Measurements from ENCODE around the gene ADAM19.

The ADAM19 gene

DNA sequence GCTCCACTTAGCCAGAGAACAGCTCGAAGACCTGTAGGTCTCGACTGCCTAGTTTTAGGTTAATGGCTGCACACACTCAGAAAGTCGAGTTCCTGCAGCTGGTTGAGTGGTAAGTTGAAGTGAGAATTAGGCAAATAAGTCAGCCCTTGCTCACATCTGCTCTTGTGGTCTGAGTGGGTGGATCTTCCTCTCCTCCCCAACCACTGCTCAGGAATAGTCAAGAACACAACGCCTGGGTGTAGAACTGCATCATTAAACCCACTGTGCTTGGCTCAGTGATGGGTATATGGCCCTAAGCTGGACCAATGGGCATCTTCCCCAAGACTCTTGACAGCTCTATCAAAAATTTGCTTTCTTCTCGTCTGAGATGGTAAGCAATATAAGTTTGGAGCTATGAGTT is 20.9 kb upstream of the ADAM19 start:
- no peak for DNase-seq (ENCODE audit: low read depth)

DNA sequence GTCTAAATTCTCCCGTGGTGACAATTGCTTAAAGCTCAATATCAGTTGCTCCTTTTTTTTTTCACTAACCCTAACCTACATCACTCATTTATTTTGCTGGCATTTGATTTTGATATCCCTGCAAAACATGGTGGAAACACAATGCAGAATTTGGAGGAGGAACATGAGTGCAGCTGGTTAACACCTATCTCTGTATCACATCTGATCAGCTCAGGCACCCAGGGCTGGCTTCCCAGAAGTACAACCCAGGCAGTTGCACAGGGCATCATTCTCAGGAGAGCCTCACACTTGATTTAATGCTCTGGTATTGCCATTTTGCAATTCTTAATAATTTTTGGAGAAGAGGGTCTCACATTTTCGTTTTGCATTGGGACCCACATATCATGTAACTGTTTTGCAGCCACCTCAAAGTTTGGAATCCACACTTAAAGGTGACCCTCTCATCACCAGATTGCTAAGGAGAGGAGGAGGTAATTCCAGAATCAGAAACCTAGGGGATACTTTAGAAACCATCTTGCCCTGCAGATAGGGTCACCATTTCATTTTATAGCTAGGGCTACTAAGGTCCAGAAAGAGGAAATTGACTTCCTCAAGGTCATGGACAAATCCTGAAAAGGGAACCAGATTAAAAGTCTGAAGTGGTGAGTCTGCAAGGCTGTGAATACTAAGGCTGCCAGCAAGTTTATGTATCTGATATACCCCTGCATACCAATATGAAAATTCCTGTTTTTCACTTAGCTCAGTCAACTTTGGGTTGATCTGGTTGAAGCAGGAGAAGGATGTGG is 19.3 kb upstream of the ADAM19 start:
- DNase-seq (ENCODE audit: low read depth), result no peak

DNA sequence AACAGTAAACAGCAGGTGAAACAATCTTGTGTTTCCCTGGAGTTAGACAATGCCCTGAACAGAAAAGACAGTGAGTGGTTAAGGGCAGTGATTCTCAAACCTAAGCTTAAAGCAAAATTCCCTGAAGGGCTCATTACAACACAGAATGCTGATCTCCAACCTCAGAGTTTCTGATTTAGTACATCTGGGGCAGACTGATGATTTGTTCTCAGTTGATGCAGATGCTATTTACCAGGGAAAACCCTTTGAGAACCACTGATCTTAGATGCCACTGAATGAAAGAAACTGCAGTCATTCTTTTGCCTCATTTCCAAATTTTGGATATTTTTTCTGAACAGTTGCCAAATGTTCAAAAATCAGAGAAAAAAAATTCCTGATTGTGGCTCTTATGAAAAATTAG is 18.7 kb upstream of the ADAM19 start:
- DNase-seq (ENCODE audit: low read depth), result no peak

DNA sequence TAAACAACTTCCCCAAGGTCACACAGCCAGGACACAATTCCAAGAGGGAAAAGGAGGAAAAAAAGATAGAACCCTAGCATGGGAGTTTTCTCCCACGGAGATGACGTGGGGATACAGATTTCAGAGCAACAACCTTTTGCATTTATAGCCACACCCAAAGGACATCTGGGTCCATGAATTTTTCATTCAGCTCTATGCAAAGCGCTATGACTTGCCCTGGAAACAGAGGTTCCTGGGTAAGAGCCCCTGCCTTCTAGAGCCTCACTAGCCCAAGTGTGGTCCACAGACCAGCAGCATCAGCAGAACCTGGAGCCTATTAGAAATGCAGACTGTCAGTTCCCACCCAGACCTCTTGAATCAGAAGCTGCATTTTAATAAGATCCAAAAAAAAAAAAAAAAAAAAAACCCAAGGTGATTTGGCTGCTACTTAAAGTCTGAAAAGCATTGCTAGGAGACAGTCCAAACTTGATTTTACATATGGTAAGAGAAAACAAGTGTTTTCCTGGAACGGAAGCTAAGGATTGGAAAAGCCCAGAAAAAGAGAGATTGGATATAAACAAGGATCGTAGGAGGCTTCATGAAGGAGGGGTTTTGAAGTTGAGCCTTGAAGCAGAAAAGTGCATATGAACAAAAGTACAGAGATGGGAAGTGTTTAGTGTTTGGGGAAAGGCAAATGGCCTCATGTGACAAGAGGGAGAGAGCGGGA is 17.6 kb upstream of the ADAM19 start:
- DNase-seq (ENCODE audit: low read depth), result no peak

DNA sequence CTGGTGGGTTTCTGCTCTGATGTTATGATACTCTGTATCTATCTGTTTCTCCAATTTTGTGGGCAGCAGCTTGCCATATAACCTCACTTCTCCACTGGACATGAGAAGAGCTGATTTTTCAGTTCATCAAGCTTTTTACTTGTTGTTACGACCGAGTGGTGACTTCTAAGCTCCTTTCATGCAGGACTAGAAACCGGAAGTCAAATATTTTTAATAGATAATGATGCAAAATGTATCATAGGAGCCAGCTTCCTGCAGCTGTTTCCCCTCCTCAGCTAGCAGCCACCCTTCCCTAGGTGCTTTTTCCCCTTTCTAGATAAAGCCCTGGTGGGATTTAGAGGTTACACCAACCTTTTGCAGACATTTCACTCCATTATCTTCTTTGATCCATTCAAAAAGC is 17.0 kb upstream of the ADAM19 start:
- DNase-seq (ENCODE audit: low read depth), result no peak

DNA sequence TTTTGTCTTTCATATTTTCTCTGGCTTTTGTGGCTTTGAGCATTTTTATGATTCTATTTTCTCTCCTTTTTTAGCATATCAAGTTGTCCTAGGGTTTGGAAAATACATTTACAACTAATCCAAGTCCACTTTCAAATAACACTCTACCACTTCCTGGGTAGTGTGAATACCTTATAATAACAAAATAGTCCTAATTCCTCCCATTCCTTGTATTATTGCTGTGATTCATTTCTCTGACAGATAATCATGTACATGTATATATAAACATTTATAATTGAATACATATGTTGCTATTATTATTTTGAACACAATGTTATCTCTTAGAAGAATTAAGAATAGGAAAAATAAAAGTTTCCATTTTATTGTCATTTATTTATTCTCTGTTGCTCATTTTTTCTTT is 14.9 kb upstream of the ADAM19 start:
- DNase-seq (ENCODE audit: low read depth), result no peak

DNA sequence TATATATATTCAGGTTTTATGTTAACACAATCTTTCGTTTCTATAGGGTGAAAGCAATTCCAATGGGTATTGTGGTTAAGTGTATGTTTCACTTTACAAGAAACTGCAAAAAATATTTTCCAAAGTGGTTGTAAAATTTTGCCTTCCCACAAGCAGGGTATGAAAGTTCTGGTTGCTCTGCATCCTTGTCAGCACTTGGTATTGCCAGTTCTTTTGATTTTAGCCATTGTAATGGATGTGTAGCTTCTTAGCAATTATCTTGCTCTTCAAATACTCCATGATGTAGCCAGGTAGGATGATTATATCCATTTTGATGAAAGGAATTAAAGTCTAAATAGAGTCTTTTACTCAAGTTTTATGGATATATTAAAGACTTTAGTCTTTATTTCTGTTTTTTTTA is 9.1 kb upstream of the ADAM19 start:
- no peak for DNase-seq (ENCODE audit: low read depth)

DNA sequence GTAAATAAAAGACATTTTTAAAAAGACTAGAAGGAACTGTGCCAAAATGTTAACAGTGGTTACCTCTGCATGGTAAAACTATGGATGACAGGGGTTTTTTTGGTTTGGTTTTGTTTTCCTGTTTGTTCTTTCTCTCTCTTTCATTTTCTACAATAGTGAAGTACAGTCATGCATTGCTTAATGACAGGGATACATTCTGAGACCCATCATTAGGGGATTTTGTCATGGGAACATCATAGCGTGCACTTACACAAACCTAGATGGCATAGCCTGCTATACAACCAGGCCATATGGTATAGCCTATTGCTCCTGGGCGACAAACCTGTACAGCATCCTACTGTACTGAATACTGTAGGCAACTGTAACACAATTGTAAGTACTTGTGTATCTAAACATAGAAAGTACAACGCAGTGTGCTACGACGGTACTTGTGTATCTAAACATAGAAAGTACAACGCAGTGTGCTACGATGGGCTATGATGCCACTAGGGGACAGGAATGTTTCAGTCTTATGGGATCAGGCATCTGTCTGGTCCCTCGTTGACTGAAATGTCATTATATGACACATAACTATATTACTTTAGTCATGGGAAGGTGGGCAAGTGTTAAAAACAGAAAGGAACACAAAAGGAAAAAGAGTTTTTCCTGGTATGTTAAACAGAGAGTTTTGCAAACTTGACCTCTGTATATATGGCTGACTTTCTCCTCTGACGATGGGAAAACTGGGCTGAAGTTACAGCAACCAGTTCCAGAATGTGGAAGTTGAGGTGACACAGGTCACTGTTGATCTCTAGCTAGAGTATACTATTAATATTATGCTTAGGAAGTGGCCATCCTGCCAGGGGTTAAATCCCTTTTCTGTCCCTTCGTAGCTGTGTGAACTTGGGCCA is 7.4 kb upstream of the ADAM19 start:
- no peak for DNase-seq (ENCODE audit: low read depth)

DNA sequence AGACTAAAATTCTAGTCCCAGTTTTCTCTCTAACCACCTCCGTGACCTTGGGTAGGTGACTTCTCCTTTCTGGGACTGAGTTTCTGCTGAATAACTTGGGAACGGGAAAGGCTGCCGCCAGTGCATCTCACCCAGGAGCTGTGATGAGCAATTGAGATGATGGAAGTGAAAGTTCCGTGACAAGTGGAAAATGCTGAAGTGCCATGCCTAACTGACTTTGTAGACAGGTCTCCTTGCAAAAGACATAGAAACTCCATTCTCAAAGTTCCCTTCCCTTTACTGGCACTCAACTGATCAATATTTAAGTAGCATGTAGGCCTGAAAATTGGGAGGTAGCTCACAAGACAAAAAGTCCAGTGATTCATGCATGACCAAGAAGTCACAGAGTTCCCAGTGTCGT is 6.3 kb upstream of the ADAM19 start:
- no peak for DNase-seq (ENCODE audit: low read depth)

DNA sequence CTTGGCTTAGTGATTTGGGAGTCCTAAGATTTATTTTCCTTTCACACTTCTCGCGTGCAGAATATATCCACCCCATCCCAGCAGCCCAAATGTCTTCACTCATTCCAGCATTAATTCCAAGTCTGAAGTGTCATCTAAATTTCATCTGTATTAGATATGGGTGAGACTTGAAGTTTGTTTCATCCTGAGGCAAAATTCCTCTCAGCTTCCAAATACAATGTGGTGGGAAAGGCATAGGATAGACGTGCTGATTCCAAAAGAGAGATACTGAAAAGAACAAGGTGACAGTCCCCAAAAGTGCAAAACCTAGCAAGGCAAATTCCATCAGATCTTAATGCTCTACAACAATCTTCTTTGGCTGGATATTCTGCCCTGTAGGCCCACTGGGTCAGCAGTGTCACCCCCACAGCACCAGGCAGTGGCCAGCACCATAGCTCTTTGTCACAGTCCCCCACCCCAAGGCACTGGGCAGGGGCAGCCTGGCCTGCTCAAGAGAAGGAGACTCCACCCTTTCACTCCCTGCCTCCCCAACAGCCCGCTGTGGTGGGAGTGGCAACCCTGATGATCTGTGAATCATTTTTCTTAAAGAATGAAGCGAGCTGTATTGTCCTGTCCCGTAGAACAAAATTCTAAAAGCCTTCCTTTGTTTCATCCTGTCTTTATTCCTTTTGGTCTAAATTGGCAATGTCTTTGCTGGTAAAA is 2.7 kb upstream of the ADAM19 start:
- no peak for DNase-seq (ENCODE audit: low read depth)

DNA sequence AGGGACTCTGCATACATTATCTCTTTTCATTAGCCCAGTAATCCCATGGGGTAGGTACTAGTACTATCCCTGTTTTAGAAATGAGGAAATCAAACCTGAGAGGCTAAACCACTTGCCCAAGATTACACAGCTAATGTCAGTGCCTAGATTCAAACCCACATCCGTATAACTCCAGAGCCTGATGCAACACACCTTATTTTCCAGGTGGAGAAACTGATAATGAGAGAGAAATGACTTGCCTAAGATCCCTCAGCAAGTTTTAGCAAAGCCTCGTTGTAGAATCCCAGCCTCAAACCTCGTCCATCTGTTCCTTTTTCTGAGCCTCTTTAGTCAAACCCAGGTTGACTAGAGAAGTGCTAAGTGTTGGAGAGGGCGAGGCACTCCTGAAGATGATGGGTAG is 1.1 kb upstream of the ADAM19 start:
- no peak for DNase-seq (ENCODE audit: low read depth)

DNA sequence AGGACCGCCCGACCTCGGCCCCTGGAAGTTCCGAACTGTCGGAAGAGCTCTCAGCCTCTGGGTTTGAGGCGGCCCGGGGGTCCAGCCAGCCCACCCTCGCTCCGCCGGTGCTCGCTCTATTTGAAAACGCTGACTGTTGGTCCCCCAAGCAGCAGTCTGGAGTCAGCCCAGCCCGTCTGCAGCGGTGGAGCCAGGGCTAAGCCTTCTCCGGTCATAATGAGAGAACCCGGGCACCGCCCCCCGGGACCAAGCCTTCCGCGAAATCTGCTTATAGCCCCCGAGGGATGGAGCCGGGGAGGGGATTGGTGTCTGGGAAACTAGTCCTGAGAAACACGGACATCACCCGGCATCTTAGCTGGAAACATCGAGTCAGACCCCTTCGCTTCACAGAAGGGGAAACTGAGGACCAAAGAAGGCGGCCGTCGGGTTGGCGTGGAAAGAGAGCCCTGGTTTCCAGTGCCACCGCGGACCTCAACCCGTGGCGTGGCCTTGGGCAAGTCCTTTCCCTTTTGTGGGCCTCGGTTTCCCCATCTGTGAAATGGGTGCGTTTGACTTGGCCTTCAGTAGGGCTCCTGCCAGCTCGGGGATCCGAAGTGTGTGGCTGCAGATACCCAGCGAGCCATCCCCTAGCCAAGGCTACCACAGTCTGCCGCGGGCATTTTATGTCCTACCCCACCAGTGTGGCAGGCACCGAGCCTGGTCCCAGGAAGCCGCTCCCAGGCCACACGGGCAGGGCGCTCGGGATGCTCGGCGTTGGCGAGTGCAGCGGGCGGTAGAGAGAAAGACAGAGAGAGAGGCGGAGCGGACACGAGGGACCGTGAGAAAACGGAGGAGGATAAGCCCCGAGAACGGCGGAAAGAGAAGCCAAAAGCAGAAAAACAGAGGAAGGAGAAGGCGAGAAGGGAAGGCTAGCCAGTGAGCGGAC is 857 bp downstream of the ADAM19 start:
- peak; percentile 59 for DNase-seq (ENCODE audit: low read depth)

DNA sequence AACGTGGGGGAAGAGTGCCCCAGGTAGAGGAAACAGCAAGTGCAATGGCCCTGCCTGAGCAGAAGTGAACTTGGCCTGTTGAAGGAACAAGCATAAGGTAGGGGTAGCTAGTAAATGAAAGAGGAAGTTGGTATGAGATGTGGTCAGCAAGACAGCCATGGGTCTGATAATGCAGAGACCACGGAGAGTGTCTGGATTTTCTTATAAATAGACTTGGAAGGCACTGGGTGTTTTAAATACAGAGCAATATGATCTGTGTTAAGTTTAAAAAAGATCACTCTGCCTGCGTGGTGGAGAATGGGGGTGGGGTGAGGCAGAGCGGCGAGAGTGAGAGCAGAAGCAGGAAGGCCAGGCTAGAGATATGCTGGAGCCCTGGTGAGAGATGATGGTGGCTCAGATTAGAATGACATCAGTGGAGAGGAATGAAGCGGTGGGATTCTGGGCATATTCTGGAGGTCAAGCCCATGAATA is 4.2 kb downstream of the ADAM19 start:
- peak; percentile 89 for DNase-seq (ENCODE audit: low read depth)

DNA sequence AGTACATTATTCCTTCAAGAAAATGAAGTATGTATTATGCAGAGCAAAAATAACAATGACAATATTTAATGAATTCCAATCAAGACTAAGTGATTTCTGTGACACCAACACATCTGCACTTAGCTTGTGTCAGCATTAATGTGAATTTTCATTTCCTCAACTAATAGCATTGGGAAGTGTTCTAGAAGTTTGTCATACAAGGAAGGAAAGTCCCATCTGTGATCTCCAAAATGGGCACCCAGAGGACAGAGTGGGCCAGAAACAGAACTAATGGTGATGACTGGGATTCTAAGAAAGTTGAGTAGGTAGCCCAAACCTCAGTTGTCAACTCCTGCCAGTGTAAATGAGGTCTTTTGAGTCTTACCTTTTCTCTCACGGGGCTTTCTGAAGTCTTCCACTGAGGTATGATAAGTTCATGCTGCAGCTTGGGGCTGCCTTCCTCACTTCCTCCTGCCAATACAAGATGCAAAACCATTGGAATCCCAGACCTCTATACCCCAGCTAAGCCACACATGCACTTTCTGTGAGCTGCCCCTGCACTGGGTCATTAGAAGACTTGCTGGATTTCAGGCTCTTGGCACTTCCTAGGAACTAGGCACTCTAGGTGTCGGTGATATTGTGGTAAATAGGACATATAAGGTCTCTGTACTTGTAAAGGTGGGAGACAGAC is 4.9 kb downstream of the ADAM19 start:
- no peak for DNase-seq (ENCODE audit: low read depth)

DNA sequence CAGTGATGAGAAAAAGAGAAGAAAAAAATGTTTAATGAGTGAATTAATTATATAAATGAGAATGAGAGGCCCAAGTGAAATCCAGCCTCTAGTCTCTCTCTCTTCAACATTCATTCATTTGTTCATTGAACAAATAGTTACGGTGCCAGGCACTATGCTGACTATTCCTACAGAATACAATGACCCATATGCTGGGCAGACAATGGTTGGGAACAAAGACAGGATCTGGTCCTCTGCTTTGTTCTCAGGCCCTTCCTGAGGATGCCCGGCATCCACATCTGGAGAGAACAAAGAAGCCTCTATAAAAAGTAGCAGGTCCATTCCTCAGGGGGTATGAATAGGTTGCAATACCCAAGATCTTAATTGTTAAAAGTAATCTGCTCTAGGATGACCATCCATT is 6.9 kb downstream of the ADAM19 start:
- no peak for DNase-seq (ENCODE audit: low read depth)

DNA sequence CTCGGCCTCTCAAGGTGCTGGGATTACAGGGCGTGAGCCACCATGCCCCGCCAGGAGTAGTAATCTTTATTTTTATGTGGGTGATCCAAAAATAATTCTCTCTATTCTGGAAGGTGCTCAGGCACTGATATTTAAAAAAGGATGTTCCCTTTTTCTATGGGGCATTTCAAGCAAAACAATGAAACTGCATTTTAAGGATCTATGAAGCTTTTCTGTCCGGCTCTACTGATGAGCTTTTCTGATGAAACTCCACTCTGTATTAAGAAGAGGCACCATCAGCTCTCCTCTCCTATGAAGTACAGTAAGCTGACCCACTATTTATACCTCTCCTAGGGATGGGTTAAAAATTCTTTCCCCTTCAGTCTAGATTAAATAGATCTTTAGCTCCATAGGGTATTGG is 7.4 kb downstream of the ADAM19 start:
- DNase-seq (ENCODE audit: low read depth), result no peak

DNA sequence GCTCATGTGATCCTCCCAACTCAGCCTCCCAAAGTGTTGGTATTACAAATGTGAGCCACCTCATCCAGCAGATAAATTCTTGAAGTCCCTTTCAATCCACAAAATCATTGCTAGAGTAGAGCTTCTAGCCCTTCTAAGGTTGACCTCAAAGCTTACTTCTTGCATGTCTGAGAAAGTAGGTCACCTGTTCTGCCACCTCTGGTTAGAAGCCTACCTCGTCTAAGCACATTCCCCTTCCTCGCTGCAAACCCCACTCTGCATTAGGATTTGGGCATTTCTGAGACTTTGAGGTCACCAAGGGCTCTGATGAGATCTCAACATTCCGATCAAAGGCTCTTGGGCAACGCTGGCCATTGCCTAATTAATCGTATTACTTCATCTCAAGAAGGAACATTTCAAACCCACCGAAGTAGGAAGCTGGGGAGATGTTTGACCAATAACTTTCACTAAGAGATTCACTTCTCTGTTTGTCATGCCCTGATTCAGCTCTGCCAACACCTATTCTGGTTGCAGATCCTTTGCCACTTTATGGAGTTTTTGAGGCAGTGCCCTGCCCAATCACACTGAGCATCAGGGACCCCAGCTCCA is 8.6 kb downstream of the ADAM19 start:
- no peak for DNase-seq (ENCODE audit: low read depth)

DNA sequence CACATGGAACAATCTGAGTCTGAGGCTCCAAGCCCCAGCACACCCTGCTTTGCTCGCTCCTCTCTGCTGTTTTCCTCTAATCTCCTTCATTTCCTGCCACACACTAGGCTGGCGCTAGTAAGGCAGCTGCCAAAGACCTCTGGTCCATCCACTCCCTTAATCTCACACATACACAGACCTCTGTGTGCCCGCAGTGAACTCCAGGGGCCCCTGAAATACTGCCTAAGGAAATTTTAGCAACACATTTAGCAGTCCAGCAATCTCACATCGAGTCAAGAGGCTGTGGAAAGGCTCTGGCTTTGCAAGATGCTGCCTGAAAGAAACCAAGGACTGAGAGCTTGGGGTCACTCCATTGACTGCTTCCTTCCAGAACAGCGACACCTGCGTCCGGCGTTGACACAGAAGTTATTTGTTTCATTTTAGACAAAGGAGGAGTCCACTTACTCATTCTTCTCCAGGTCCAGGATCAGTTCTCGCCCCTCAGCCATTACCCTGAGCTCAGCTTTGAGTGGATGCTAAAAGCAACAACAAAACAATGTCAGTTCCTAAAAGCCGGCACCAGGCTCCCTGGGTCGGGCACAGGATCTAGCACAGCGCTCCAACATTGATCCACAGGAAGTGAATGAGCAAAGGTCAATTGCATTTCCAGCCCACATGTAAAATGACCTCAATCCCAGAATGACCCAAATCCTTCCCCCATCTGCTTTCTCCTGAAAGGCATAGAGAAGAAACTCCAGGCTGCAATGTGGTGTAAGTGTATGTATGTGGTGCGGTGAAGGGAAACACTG is 11.5 kb downstream of the ADAM19 start:
- DNase-seq (ENCODE audit: low read depth), result peak; percentile 37

DNA sequence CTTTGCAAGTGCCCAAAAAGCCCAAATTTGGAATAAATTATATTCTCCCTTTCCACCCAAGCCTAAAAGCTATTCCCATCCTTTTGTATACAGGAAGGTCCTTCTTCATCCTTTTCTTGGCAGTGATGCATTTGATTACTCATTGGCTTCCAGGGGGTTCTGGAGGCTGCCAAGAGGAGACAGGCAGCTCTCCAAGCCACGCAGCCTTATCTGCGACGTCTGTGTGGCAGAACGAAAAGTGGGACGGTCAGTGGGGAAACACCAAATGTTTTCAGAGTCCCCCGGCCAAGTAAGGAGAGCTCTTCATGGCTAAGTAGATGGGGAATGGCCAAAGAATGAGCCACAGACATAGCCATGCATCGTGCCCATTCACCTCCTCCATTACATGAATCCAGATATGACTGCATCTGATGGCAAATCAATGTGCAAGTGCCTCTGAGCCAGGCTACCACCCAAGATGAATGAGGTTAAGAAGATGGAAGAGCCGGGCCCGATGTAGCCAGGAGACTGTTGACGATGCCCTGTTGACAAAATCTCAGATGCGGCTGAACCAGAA is 12.1 kb downstream of the ADAM19 start:
- DNase-seq (ENCODE audit: low read depth), result peak; percentile 71

Measured in amniotic epithelial cell (primary cell).